HepG2 (cell line): ENCODE results near the gene RYR2.

Experiments used
- CEBPZ ChIP-seq: IDR thresholded peaks from 2 replicates; pipeline ENCODE4 v1.6.1; 2012; ENCODE audit warnings: low read length, improper control_type of control experiment
- CTCF ChIP-seq: sonication (generic); formaldehyde crosslinking; IDR thresholded peaks from 2 replicates; pipeline ENCODE4 v1.5.0; 2020; ENCODE audit warnings: mild to moderate bottlenecking, missing genetic modification reagents, moderate library complexity
- KAT7 ChIP-seq: IDR thresholded peaks from 2 replicates; pipeline ENCODE4 v1.6.1; 2018; ENCODE audit warnings: borderline replicate concordance, missing compliant biosample characterization
- MZF1 ChIP-seq: sonication (generic); formaldehyde crosslinking; IDR thresholded peaks from 2 replicates; pipeline ENCODE4 v1.8.1; 2023; ENCODE audit warnings: mild to moderate bottlenecking, missing genetic modification reagents, borderline replicate concordance
- NR3C1 ChIP-seq: sonication (generic); formaldehyde crosslinking; IDR thresholded peaks from 2 replicates; pipeline ENCODE4 v1.4.0; 2020; ENCODE audit warnings: missing genetic modification reagents
- ZNF274 ChIP-seq: sonication (generic); formaldehyde crosslinking; IDR thresholded peaks from 2 replicates; pipeline ENCODE4 v1.5.1; 2020; ENCODE audit warnings: mild to moderate bottlenecking, missing genetic modification reagents

GRCh38 chr1:237556911-237557310, 514.9 kb downstream of the RYR2 start:
- no peak for TF ChIP-seq KAT7 (CRISPR knock-in tag)
- TF ChIP-seq NR3C1 (CRISPR knock-in tag): no peak
- no peak for TF ChIP-seq CEBPZ
- no peak for TF ChIP-seq ZNF274 (CRISPR knock-in tag)
- TF ChIP-seq MZF1 (CRISPR knock-in tag): no peak
- TF ChIP-seq CTCF (CRISPR knock-in tag): no peak
